HEK293 (cell line): Measurements from ENCODE around the gene PTPN12.

Source experiments
- PBX3 ChIP-seq: sonication (generic); formaldehyde crosslinking; IDR thresholded peaks from 2 replicates; pipeline ENCODE4 v1.8.1; 2022; ENCODE audit warnings: mild to moderate bottlenecking, moderate library complexity, missing genetic modification reagents
- PRDM10 ChIP-seq: fragments of 450-650 bp; formaldehyde crosslinking; IDR thresholded peaks from 2 replicates; pipeline ENCODE4 v1.5.1; 2016; ENCODE audit warnings: missing biosample characterization, missing genetic modification characterization
- TCF7L2 ChIP-seq: IDR thresholded peaks from 2 replicates; pipeline ENCODE4 v1.6.1; 2011; ENCODE audit warnings: low read depth, mild to moderate bottlenecking, inconsistent platforms, low read length, moderate library complexity, borderline replicate concordance
- ZBTB20 ChIP-seq: fragments of 450-650 bp; formaldehyde crosslinking; IDR thresholded peaks from 2 replicates; pipeline ENCODE4 v1.5.1; 2016; ENCODE audit warnings: missing biosample characterization, missing genetic modification characterization
- ZBTB21 ChIP-seq: fragments of 450-650 bp; formaldehyde crosslinking; IDR thresholded peaks from 2 replicates; pipeline ENCODE4 v1.5.1; 2017; ENCODE audit warnings: missing biosample characterization, missing genetic modification characterization
- ZNF501 ChIP-seq: fragments of 450-650 bp; formaldehyde crosslinking; IDR thresholded peaks from 2 replicates; pipeline ENCODE4 v1.5.1; 2016; ENCODE audit warnings: missing biosample characterization, missing genetic modification characterization
- ZNF529 ChIP-seq: fragments of 450-650 bp; formaldehyde crosslinking; IDR thresholded peaks from 2 replicates; pipeline ENCODE4 v1.5.1; 2017; ENCODE audit warnings: missing genetic modification characterization, missing biosample characterization; ENCODE audit not compliant: insufficient replicate concordance
- ZNF639 ChIP-seq: fragments of 450-650 bp; formaldehyde crosslinking; IDR thresholded peaks from 2 replicates; pipeline ENCODE4 v1.5.1; 2016; ENCODE audit warnings: missing biosample characterization, missing genetic modification characterization
- ZNF670 ChIP-seq: fragments of 450-650 bp; formaldehyde crosslinking; IDR thresholded peaks from 2 replicates; pipeline ENCODE4 v1.5.1; 2016; ENCODE audit warnings: missing biosample characterization, missing genetic modification characterization, low read depth
- ZXDB ChIP-seq: fragments of 450-650 bp; formaldehyde crosslinking; IDR thresholded peaks from 2 replicates; pipeline ENCODE4 v1.5.1; 2016; ENCODE audit warnings: missing biosample characterization, missing genetic modification characterization
- TF ChIP-seq, protein P1 (sequence below): fragments of 450-650 bp; formaldehyde crosslinking; IDR thresholded peaks from 2 replicates; pipeline ENCODE4 v1.5.1; 2016; ENCODE audit warnings: missing biosample characterization, missing genetic modification characterization

- no peak for TF ChIP-seq ZXDB
- TF ChIP-seq ZBTB21 (tag by site-specific recombination) = no peak
- TF ChIP-seq ZNF501 (tag by site-specific recombination) = no peak
- no peak for TF ChIP-seq TCF7L2
- TF ChIP-seq PBX3 (CRISPR knock-in tag) = no peak
- TF ChIP-seq, protein P1, sequence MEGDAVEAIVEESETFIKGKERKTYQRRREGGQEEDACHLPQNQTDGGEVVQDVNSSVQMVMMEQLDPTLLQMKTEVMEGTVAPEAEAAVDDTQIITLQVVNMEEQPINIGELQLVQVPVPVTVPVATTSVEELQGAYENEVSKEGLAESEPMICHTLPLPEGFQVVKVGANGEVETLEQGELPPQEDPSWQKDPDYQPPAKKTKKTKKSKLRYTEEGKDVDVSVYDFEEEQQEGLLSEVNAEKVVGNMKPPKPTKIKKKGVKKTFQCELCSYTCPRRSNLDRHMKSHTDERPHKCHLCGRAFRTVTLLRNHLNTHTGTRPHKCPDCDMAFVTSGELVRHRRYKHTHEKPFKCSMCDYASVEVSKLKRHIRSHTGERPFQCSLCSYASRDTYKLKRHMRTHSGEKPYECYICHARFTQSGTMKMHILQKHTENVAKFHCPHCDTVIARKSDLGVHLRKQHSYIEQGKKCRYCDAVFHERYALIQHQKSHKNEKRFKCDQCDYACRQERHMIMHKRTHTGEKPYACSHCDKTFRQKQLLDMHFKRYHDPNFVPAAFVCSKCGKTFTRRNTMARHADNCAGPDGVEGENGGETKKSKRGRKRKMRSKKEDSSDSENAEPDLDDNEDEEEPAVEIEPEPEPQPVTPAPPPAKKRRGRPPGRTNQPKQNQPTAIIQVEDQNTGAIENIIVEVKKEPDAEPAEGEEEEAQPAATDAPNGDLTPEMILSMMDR (tag by site-specific recombination) = no peak
- TF ChIP-seq ZNF529 = no peak
- TF ChIP-seq ZBTB20 (tag by site-specific recombination) = no peak
- no peak for TF ChIP-seq ZNF639 (tag by site-specific recombination)
- no peak for TF ChIP-seq ZNF670
- no peak for TF ChIP-seq PRDM10 (tag by site-specific recombination)
Measured at GRCh38 chr7:77664715-77665114, 127.6 kb downstream of the PTPN12 start.
